GM21737 (cell line): ENCODE measurements around the gene TNKS2.
"Not testable (repeated sequence)": the region's sequence is repeated elsewhere in the genome, so short reads cannot be mapped to it uniquely, and the experiment has no call there.

Source experiments
- ATAC-seq: cut with Tn5 transposase; IDR thresholded peaks from one replicate; pipeline ENCODE4 v1.9.1; 2021; ENCODE audit warnings: mild to moderate bottlenecking, moderate library complexity; ENCODE audit not compliant: unreplicated experiment

TNKS2 gene

GRCh38 chr10:91797874-91798648 is at the start of gene TNKS2:
Gene TNKS2, plus strand, starts transcription at chr10:91798426. Its CDS starts 265 bp downstream, at chr10:91798691.
- ATAC-seq: peak; percentile 66

- ATAC-seq: not testable (repeated sequence)
These were observed 48.6 kb upstream of the TNKS2 start for GRCh38 chr10:91749592-91749991.

GRCh38 chr10:91756286-91756685 is 41.9 kb upstream of the TNKS2 start:
- ATAC-seq: no peak

GRCh38 chr10:91758303-91759146 is 39.7 kb upstream of the TNKS2 start:
- no peak for ATAC-seq

DNA sequence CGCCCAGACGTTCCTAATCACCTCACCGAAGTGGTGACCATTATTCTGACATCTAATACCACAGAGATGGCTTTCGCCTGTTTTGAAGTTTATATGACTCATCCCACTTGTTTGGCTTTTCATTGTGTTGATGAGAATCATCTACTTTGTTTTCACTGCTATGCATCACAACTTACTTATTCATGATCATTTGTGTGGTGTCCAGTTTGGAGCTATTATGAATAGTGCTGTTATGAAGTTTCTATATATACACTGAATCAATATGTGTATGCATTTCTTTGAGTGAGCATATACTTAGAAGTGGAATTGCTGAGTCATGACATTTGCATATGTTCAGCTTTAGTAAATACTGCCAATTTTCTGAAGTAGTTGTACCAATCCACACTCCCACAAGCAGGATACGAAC is 38.6 kb upstream of the TNKS2 start:
- ATAC-seq: no peak

DNA sequence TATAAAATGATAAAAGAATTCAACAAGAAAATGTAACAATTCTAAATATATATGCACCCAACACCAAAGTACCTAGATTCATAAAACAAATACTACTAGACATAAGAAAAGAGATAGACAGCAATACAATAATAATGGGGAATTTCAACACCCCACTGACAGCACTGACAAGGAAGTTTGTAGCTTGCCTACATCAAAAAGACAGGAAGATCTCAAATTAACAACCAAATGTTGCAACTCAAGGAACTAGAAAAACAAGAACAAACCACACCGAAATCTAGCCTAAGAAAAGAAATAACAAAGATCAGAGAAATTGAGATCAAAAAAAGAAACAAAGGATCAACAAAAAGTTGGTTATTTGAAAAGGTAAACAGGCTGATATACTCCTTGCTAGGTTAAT is 36.5 kb upstream of the TNKS2 start:
- no peak for ATAC-seq

DNA sequence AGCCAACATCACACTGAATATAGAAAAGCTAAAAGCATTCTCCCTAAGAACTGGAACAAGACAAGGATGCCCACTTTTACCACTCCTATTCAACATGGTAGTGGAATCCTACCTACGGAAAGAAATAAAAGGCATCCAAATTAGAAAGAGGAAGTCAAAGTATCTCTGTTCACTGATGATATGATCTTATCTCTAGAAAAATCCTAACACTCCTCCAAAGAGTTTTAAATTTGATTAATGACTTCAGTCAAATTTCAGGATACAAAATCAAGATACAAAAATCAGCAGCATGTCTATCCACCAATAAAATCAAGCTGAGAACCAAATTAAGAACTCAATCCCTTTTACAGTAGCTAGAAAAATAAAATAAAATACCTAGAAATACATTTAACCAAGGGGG is 35.3 kb upstream of the TNKS2 start:
- no peak for ATAC-seq

DNA sequence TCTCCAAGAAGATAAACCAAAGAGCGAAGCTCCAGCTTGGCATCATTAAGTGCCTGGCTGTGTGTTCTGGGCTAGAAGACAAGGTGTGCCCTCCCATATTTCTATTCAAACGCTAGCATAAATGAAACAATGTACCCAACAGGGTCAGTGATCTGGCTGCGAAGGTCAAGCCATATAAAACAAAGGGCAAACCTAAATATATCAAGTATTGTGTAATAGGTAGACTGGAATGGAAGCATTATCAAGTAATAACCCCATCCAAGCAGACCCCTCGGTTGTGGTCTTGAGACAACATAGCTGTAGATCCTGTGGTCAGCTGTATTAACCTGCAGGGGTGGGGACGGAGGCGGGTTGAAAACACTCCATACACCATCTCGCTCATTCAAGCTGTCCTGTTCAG is 31.6 kb upstream of the TNKS2 start:
- no peak for ATAC-seq

DNA sequence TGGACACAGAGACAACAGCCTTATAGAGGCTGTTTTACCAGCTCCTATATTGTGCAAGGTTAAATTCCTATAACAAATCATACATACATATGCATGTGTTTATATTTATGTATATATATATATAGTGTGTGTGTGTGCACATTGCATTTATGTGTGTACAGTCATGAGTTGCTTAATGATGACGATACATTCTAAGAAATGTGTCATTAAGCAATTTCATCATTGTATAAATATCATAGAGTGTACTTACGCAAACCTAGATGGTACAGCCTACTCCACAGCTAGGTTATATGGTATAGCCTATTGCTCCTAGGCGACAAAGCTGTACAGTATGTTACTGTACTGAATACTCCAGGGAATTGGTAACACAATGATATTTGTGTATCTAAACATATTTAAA is 30.1 kb upstream of the TNKS2 start:
- ATAC-seq: no peak

GRCh38 chr10:91771907-91772306 is 26.3 kb upstream of the TNKS2 start:
- no peak for ATAC-seq

- ATAC-seq: no peak
These were observed 25.8 kb upstream of the TNKS2 start for GRCh38 chr10:91772461-91772860.

DNA sequence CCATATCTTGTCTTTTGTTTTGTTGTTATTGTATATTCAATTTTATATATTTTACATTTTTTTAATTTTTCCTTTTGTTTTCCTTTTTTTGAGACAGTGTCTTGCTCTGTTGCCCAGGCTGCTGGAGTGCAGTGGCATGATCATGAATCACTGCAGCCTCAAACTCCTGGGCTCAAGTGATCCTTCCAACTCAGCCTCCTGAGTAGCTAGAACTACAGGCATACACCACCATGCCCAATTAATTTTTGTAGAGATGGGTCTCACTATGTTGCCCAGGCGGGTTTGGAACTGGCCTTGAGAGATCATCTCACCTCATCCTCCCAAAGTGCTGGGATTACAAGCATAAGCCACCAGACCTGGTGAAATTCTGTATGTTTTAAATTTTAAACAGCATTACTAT is 25.4 kb upstream of the TNKS2 start:
- ATAC-seq: no peak

DNA sequence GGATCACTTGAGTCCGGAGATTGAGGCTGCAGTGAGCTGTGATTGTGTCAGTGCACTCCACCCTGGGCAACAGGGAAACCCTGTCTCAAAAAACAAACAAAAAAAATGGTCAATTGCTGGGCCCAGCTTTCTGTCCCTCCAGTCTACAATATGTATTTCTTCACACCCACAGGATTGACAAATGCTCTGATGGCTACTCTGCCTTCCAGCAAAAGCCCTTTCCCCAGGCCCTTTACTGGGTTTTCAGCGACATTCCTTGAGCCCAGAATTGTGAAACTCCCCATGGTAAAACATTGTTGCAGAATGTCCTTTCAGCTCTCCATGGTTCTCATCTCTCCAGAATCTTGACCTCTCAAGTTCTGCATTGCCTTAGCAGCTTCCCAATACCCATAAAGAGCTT is 23.7 kb upstream of the TNKS2 start:
- ATAC-seq: no peak

- ATAC-seq: no peak
These were observed 22.5 kb upstream of the TNKS2 start for GRCh38 chr10:91775731-91776130.

- ATAC-seq: no peak
These were observed 22.0 kb upstream of the TNKS2 start for GRCh38 chr10:91776266-91776665.

GRCh38 chr10:91778485-91778884 is 19.7 kb upstream of the TNKS2 start:
- no peak for ATAC-seq

DNA sequence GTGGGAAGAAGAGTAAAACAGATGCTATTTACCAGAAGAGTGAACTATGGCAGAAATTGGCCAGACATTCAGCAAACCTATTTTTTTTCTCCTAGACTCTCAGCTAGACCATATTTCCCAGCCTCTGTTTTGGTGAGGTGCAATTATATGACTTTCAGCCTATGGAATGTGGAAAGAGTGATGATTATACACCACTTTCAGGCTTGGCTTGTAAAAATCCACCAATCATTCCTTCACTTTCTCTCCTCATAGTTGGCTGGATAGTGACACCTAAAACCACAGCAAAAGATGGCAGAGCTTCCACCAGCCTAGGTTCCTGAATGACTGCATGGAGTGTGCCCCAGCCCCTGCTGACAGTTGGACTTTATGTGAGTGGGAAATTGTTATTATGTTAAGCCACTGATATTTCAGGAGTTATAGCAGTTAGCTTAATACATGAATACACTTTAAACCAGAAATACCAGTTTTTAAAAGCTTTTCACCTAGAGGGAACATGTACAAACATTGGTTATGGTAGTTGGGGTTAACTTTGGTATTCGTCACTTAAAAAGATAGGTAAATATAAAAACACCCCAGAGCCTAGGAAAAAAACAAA is 19.1 kb upstream of the TNKS2 start:
- ATAC-seq: no peak

DNA sequence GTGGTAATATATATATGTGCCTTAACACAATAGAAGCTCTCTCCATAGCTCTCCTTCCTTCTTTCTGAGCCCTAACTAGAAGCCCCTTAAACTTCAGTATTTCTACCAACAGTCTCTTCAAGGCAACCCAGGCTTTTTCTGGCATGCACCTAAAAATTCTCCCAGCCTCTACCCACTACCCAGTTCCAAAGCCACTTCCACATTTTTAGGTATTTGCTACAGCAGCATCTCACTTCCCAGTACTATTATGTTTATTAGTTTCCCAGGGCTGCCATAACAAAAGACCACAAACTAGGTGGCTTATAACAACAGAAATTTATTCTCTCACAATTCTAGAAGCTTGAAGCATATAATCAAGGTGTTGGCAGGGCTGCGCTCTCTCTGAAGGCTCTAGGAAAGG is 15.7 kb upstream of the TNKS2 start:
- no peak for ATAC-seq

DNA sequence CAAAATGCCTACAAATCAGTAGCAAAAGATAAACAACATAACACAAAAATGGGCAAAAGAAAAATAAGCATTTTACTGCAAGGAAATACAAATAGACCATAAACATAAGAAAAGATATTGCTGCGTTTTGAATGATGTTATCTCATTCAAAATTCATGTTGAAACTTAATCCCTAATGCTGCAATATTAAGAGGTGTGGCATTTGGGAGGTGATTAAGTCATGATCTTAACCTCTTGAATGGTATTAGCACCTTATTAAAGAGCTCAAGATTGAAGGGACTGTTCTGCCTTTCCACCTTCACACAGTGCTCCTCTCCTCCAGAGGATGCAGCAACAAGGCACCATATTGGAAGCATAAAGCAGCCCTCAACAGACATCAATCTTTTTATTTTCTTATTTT is 12.4 kb upstream of the TNKS2 start:
- no peak for ATAC-seq

DNA sequence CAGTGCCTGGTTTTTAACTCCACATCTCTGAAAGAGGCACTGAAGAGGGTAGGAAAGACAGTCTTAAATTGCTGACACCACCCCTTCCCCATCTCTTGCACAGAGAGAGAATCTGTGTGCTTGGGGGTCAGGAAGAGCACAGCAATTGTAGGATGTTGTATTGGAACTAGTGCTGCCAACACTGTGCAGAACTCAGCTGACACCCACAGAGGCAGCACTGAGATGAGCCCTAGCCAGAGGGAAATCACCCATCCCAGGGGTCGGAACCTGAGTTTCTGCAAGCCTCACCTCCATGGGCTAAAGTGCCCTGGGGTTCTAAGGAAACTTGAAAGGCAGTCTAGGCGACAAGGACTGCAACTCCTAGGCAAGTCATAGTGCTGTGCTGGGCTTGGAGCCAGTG is 11.0 kb upstream of the TNKS2 start:
- no peak for ATAC-seq

- no peak for ATAC-seq
These were observed 10.4 kb upstream of the TNKS2 start for GRCh38 chr10:91787810-91788209.

DNA sequence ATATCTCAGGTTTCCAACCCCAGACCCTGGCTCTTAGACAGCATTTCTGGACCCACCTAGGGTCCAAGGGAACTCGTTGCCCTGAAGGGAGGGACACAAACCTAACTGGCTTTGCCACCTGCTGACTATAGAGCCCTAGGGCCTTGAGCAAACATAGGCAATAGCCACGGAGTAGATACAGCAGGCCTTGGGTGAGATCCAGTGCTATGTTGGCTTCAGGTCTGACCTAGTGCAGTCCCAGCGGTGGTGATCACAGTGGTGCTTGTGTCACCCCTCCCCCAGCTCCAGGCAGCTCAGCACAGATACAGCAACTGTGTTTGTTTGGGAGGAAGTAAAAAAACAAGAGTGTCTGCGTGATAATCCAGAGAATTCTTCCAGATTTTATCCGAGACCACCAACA is 9.7 kb upstream of the TNKS2 start:
- ATAC-seq: no peak
